ENCODE measurements around the gene CMTR1.
A peak's percentile ranks its signal among the peaks of the same experiment; 100 is the strongest.

CMTR1 gene

DNA sequence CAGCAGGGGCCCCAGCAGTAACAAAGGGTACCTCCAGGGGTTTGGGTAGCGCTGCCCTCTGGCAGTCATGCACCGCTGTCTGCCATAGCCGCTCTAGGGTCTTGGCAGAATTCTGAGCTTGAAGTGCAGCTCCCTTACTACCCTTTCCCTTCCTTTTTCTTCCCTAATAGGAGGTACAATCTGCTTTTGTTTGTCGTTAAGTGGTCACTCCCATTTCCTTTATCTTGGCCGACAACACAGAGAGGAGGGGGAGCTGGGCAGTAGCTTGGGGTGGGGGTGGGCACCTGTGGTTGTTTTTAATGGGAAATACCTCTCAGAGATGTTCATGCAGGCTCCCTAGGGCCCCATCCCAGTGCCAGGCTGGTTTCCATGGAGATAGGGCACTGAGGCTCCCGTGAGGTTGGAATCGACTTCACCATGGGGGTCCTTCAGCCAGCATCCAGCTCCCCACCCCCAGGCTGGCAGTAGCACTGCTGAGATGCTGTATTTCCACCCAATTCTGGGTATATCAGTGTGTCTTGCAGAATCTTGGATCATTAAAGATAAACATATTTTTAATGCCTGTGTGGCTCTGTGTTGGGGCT lies 48.0 kb downstream of the CMTR1 start:
- Histone ChIP-seq H3K27ac (ENCODE audit: low read length) (no peak overlapping the region), H3K4me1 (ENCODE audit: insufficient read depth, low read length) (peaks cover 12% of the 10 kb centered on the region; the same call in 1 of the 2 replicates), H3K9me3 (ENCODE audit: insufficient read depth, low read depth, low read length) (no peaks in the 10 kb centered on the region), H3K9ac (ENCODE audit: low read depth, low read length) (peak overlapping the region; percentile 40; the same call in 1 of the 2 replicates), H3K36me3 (ENCODE audit: insufficient read depth, low read depth, low read length) (peaks cover 60% of the 10 kb centered on the region), H3K4me3 (ENCODE audit: low read length) (no peak overlapping the region), H3K27me3 (ENCODE audit: insufficient read depth, low read length) (no peaks in the 10 kb centered on the region)

DNA sequence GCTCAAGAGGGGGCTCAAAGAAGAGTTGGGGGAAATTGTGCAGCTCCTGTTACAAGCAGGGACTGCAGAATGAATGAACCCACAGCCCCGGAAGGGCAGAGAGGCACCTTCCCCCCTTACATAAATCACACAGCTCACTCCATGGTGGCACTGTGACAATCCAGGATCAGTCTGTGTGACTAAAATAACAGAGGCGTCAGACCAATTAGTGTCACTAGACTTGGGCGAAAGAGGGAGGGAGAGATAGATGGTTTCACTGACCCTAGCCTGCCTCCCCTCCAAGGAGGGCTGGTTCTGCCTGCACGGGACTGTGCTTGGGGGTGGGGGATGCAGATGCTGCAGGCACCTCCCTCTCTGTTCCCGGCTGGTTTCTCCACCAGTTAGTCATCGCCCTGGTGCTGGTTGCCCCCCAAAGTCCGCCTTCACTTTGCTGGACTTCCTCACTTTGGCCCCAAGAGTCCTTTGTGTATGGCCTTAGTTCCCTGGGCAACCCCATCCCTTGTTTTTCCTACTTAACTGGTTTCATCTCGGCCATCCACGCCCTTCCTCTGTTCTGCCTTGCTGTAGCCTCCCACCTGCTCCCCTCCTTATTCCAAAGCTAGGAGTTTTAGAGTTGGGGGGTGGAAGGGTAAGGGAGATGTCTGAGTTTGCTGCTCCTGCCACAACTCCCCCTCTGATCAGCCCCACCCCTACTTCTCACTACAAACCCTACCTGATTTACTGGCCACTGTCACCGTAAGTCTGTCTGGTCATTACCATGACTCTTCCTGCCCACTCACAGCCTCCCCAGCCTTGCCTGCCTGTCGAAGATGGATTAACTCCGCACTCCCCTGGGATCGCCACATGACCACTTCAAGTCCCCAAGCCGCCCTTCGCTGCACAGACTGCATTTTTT lies 48.9 kb downstream of the CMTR1 start:
- Histone ChIP-seq H3K27ac (ENCODE audit: low read length) (no peak overlapping the region), H3K9ac (ENCODE audit: low read depth, low read length) (peak overlapping the region; percentile 40; the same call in 1 of the 2 replicates), H3K4me3 (ENCODE audit: low read length) (no peak overlapping the region), H3K36me3 (ENCODE audit: insufficient read depth, low read depth, low read length) (peaks cover 51% of the 10 kb centered on the region), H3K4me1 (ENCODE audit: insufficient read depth, low read length) (peaks cover 12% of the 10 kb centered on the region; the same call in 1 of the 2 replicates), H3K27me3 (ENCODE audit: insufficient read depth, low read length) (no peaks in the 10 kb centered on the region), H3K9me3 (ENCODE audit: insufficient read depth, low read depth, low read length) (no peaks in the 10 kb centered on the region)

DNA sequence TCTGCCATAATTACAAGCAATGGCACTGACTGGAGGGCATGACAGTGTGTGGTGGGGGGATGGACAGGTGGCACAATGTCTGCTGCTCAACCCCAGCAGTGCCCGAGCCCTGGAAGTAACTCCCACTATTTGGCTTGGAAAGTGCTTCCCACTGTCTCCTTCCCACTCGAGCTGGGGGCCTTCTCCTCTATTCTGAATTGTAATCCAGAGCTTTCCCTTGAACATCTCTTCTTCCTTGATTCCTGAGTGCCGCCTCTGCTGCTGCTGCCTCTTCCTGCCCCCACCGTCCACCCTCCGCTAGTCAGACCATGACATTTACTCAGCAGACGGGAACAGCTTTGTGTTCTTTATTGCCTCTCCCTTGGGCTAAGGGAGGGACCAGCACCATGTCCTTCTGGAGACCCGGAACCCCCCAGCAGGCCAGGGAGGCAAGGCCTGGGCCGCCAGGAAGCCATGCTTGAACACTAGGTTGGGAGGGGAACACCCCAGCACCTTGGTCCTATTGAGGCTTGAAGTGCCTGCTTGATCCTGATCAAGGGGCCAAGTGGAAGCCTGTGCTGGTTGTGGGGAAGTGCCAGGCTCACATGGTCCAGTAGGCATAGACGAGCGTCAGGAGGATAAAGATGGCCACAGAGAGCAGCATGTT lies 49.7 kb downstream of the CMTR1 start:
- H3K9me3 ChIP-seq (ENCODE audit: insufficient read depth, low read depth, low read length): no peaks in the 10 kb centered on the region
- no peaks in the 10 kb centered on the region for H3K27me3 ChIP-seq (ENCODE audit: insufficient read depth, low read length)
- H3K4me1 ChIP-seq (ENCODE audit: insufficient read depth, low read length): peaks cover 12% of the 10 kb centered on the region; the same call in 1 of the 2 replicates
- no peak overlapping the region for H3K27ac ChIP-seq (ENCODE audit: low read length)
- peaks cover 44% of the 10 kb centered on the region for H3K36me3 ChIP-seq (ENCODE audit: insufficient read depth, low read depth, low read length)
- no peak overlapping the region for H3K4me3 ChIP-seq (ENCODE audit: low read length)
- no peak overlapping the region for H3K9ac ChIP-seq (ENCODE audit: low read depth, low read length)

GRCh38 chr6:37483252-37483901 lies 50.4 kb downstream of the CMTR1 start:
- Histone ChIP-seq H3K9me3 (ENCODE audit: insufficient read depth, low read depth, low read length) (no peaks in the 10 kb centered on the region), H3K27me3 (ENCODE audit: insufficient read depth, low read length) (no peaks in the 10 kb centered on the region), H3K36me3 (ENCODE audit: insufficient read depth, low read depth, low read length) (peaks cover 38% of the 10 kb centered on the region), H3K4me3 (ENCODE audit: low read length) (no peak overlapping the region), H3K9ac (ENCODE audit: low read depth, low read length) (no peak overlapping the region), H3K27ac (ENCODE audit: low read length) (no peak overlapping the region), H3K4me1 (ENCODE audit: insufficient read depth, low read length) (peaks cover 12% of the 10 kb centered on the region; the same call in 1 of the 2 replicates)

DNA sequence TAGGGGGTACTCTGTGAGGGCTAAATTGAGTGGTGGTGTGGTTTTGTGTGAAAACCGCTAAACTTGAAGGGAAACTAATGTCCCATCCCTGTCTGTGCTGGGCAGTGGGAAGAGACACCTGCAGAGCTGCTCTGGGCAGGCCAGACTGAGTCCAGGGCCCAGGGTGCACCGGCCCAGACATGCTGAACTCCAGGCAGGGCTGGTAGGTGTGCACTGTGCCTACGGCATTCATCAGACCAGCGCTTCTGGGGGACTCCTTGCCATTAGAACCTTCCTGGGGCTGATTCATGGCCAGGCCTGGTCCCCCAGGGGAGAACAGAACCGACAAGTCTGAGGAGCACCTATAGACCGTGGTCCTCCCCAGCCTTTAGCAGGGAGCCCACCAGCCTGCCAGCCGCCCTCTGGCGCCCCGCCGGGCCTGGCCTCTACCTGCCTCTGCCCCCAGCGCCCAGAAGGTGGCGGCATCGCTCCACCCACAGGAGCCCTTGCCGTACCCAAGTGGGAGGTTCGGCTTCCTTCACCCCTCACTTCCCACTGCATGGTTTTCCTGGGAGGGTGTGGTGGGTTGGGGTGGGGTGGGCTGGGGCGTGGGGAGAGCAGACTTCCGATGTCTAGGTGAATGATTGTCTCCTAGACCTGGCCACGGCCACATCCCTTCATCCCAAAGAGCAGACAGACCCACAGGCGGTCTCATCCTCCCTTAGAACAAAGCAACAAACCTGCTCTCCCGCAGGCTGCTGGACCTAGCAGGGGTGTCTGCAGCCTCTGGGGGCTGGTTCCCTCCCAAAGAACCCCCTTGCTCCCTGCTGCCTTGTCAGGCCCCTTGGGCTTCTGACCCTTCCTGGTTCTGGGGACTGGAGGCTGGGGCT lies 51.1 kb downstream of the CMTR1 start:
- Histone ChIP-seq H3K27ac (ENCODE audit: low read length) (no peak overlapping the region), H3K27me3 (ENCODE audit: insufficient read depth, low read length) (no peaks in the 10 kb centered on the region), H3K9me3 (ENCODE audit: insufficient read depth, low read depth, low read length) (no peaks in the 10 kb centered on the region), H3K4me3 (ENCODE audit: low read length) (no peak overlapping the region), H3K36me3 (ENCODE audit: insufficient read depth, low read depth, low read length) (peaks cover 30% of the 10 kb centered on the region), H3K9ac (ENCODE audit: low read depth, low read length) (no peak overlapping the region), H3K4me1 (ENCODE audit: insufficient read depth, low read length) (peaks cover 12% of the 10 kb centered on the region; the same call in 1 of the 2 replicates)

GRCh38 chr6:37484786-37485170 lies 51.8 kb downstream of the CMTR1 start:
- Histone ChIP-seq H3K9ac (ENCODE audit: low read depth, low read length) (no peak overlapping the region), H3K9me3 (ENCODE audit: insufficient read depth, low read depth, low read length) (no peaks in the 10 kb centered on the region), H3K27ac (ENCODE audit: low read length) (no peak overlapping the region), H3K4me1 (ENCODE audit: insufficient read depth, low read length) (peaks cover 12% of the 10 kb centered on the region; the same call in 1 of the 2 replicates), H3K27me3 (ENCODE audit: insufficient read depth, low read length) (no peaks in the 10 kb centered on the region), H3K36me3 (ENCODE audit: insufficient read depth, low read depth, low read length) (peaks cover 24% of the 10 kb centered on the region), H3K4me3 (ENCODE audit: low read length) (no peak overlapping the region)

GRCh38 chr6:37485291-37485702 lies 52.3 kb downstream of the CMTR1 start:
- no peak overlapping the region for H3K9ac ChIP-seq (ENCODE audit: low read depth, low read length)
- H3K4me3 ChIP-seq (ENCODE audit: low read length): no peak overlapping the region
- no peak overlapping the region for H3K27ac ChIP-seq (ENCODE audit: low read length)
- H3K9me3 ChIP-seq (ENCODE audit: insufficient read depth, low read depth, low read length): no peaks in the 10 kb centered on the region
- no peaks in the 10 kb centered on the region for H3K27me3 ChIP-seq (ENCODE audit: insufficient read depth, low read length)
- peaks cover 19% of the 10 kb centered on the region for H3K36me3 ChIP-seq (ENCODE audit: insufficient read depth, low read depth, low read length)
- peaks cover 11% of the 10 kb centered on the region; the same call in 1 of the 2 replicates for H3K4me1 ChIP-seq (ENCODE audit: insufficient read depth, low read length)

- Histone ChIP-seq H3K27ac (ENCODE audit: low read length) (no peak overlapping the region), H3K4me1 (ENCODE audit: insufficient read depth, low read length) (peaks cover 4% of the 10 kb centered on the region; the same call in 1 of the 2 replicates), H3K9me3 (ENCODE audit: insufficient read depth, low read depth, low read length) (no peaks in the 10 kb centered on the region), H3K27me3 (ENCODE audit: insufficient read depth, low read length) (no peaks in the 10 kb centered on the region), H3K36me3 (ENCODE audit: insufficient read depth, low read depth, low read length) (peaks cover 17% of the 10 kb centered on the region), H3K9ac (ENCODE audit: low read depth, low read length) (no peak overlapping the region), H3K4me3 (ENCODE audit: low read length) (no peak overlapping the region)
Observed at GRCh38 chr6:37486121-37486839, 53.3 kb downstream of the CMTR1 start.

GRCh38 chr6:37487591-37488380 lies 54.8 kb downstream of the CMTR1 start:
- Histone ChIP-seq H3K9me3 (ENCODE audit: insufficient read depth, low read depth, low read length) (no peaks in the 10 kb centered on the region), H3K36me3 (ENCODE audit: insufficient read depth, low read depth, low read length) (peaks cover 10% of the 10 kb centered on the region), H3K4me1 (ENCODE audit: insufficient read depth, low read length) (peaks cover 9% of the 10 kb centered on the region), H3K27me3 (ENCODE audit: insufficient read depth, low read length) (no peaks in the 10 kb centered on the region), H3K4me3 (ENCODE audit: low read length) (no peak overlapping the region), H3K27ac (ENCODE audit: low read length) (no peak overlapping the region), H3K9ac (ENCODE audit: low read depth, low read length) (no peak overlapping the region)

DNA sequence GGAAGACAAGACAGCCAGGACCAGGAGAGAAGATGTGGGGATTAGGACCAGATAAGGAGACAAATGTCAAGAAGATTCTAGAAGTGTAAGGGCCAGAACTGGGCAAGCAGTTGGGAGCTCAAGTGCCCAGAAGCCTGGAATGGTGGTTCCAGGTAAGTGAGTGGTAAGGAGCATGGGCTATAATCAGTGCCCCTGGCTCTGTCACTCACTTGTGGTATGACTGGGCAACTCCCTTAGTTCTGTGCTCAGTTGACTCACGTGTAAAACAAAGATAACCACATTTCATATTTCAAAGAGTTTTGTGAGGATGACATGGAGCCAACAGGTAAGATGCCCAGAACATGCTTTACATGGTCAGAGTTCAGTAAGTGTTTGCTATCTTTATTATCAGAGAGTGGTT lies 55.5 kb downstream of the CMTR1 start:
- Histone ChIP-seq H3K9me3 (ENCODE audit: insufficient read depth, low read depth, low read length) (no peaks in the 10 kb centered on the region), H3K27me3 (ENCODE audit: insufficient read depth, low read length) (no peaks in the 10 kb centered on the region), H3K4me3 (ENCODE audit: low read length) (no peak overlapping the region), H3K4me1 (ENCODE audit: insufficient read depth, low read length) (peaks cover 9% of the 10 kb centered on the region), H3K27ac (ENCODE audit: low read length) (no peak overlapping the region), H3K36me3 (ENCODE audit: insufficient read depth, low read depth, low read length) (0 out of 2 replicates have a peak, but pooled peaks cover 4% of the 10 kb centered on the region), H3K9ac (ENCODE audit: low read depth, low read length) (no peak overlapping the region)
